Measurements from ENCODE around the gene IMPG2. TPM values are rescaled to one million over a fixed set of nuclear protein-coding genes. Genes with fewer than 3 reads are reported as not detected.

IMPG2 gene
- total RNA-seq, 1 experiment from 2014 or later: 0.50 TPM

- Mint-ChIP-seq H3K4me1 (ENCODE audit: low read depth, unreplicated experiment) (peaks cover 12% of the 10 kb centered on the region), H3K27me3 (ENCODE audit: unreplicated experiment) (no peaks in the 10 kb centered on the region), H3K4me3 (ENCODE audit: low read depth, unreplicated experiment) (no peak overlapping the region), H3K36me3 (ENCODE audit: insufficient read depth, unreplicated experiment) (no peaks in the 10 kb centered on the region), H3K27ac (ENCODE audit: unreplicated experiment) (no peak overlapping the region), H3K9me3 (ENCODE audit: low read depth, unreplicated experiment) (no peaks in the 10 kb centered on the region)
- TF ChIP-seq CTCF (IDR thresholded peaks at IDR 0.05; ENCODE audit: unreplicated experiment): no peak
- CTCF ChIA-PET: no interaction called here
- intact Hi-C loops (cut with micrococcal nuclease; ENCODE audit: unreplicated experiment): no loop called here
- DNase-seq: no peak
- BruUV-seq (replicated peaks): no TSS peak
Observed at GRCh38 chr3:101204246-101204645, 116.1 kb downstream of the IMPG2 start.

GRCh38 chr3:101203411-101203810 is 117.0 kb downstream of the IMPG2 start:
- CTCF ChIA-PET: interaction anchor here (0.6 kb wide), 1 partner anchor 216 kb away, joined by 3 read pairs; no protein-coding TSS in a partner anchor
- no peak for DNase-seq
- H3K27me3 Mint-ChIP-seq (ENCODE audit: unreplicated experiment): no peaks in the 10 kb centered on the region

GRCh38 chr3:101202640-101203039 is 117.7 kb downstream of the IMPG2 start:
- CTCF ChIA-PET: no interaction called here
- intact Hi-C loops (cut with micrococcal nuclease; ENCODE audit: unreplicated experiment): no loop called here
- H3K9me3 Mint-ChIP-seq (ENCODE audit: low read depth, unreplicated experiment): no peaks in the 10 kb centered on the region
- H3K4me1 Mint-ChIP-seq (ENCODE audit: low read depth, unreplicated experiment): peaks cover 12% of the 10 kb centered on the region
- no peaks in the 10 kb centered on the region for H3K36me3 Mint-ChIP-seq (ENCODE audit: insufficient read depth, unreplicated experiment)
- no TSS peak for BruUV-seq (replicated peaks)
- no peak overlapping the region for H3K4me3 Mint-ChIP-seq (ENCODE audit: low read depth, unreplicated experiment)
- H3K27ac Mint-ChIP-seq (ENCODE audit: unreplicated experiment): no peak overlapping the region
- no peak for DNase-seq
- no peaks in the 10 kb centered on the region for H3K27me3 Mint-ChIP-seq (ENCODE audit: unreplicated experiment)
- TF ChIP-seq CTCF (IDR thresholded peaks at IDR 0.05; ENCODE audit: unreplicated experiment): no peak

More at GRCh38 chr3:101203411-101203810, 117.0 kb downstream of the IMPG2 start:
- H3K4me1 Mint-ChIP-seq (ENCODE audit: low read depth, unreplicated experiment): peaks cover 12% of the 10 kb centered on the region
- no peak for TF ChIP-seq CTCF (IDR thresholded peaks at IDR 0.05; ENCODE audit: unreplicated experiment)
- H3K36me3 Mint-ChIP-seq (ENCODE audit: insufficient read depth, unreplicated experiment): no peaks in the 10 kb centered on the region
- intact Hi-C loops (cut with micrococcal nuclease; ENCODE audit: unreplicated experiment): no loop called here
- no peak overlapping the region for H3K27ac Mint-ChIP-seq (ENCODE audit: unreplicated experiment)
- BruUV-seq (replicated peaks): no TSS peak
- no peaks in the 10 kb centered on the region for H3K9me3 Mint-ChIP-seq (ENCODE audit: low read depth, unreplicated experiment)
- no peak overlapping the region for H3K4me3 Mint-ChIP-seq (ENCODE audit: low read depth, unreplicated experiment)

- H3K4me1 Mint-ChIP-seq (ENCODE audit: low read depth, unreplicated experiment): peaks cover 12% of the 10 kb centered on the region
- no TSS peak for BruUV-seq (replicated peaks)
- no peaks in the 10 kb centered on the region for H3K9me3 Mint-ChIP-seq (ENCODE audit: low read depth, unreplicated experiment)
- no peaks in the 10 kb centered on the region for H3K36me3 Mint-ChIP-seq (ENCODE audit: insufficient read depth, unreplicated experiment)
- no peak for TF ChIP-seq CTCF (IDR thresholded peaks at IDR 0.05; ENCODE audit: unreplicated experiment)
- H3K4me3 Mint-ChIP-seq (ENCODE audit: low read depth, unreplicated experiment): no peak overlapping the region
- H3K27me3 Mint-ChIP-seq (ENCODE audit: unreplicated experiment): no peaks in the 10 kb centered on the region
- intact Hi-C loops (cut with micrococcal nuclease; ENCODE audit: unreplicated experiment): no loop called here
- CTCF ChIA-PET: no interaction called here
- no peak overlapping the region for H3K27ac Mint-ChIP-seq (ENCODE audit: unreplicated experiment)
- no peak for DNase-seq
Observed at GRCh38 chr3:101200461-101200860, 119.9 kb downstream of the IMPG2 start.

Measured in Calu3 (cell line).